ENCODE results near the gene BLOC1S1.

The BLOC1S1 gene

DNA sequence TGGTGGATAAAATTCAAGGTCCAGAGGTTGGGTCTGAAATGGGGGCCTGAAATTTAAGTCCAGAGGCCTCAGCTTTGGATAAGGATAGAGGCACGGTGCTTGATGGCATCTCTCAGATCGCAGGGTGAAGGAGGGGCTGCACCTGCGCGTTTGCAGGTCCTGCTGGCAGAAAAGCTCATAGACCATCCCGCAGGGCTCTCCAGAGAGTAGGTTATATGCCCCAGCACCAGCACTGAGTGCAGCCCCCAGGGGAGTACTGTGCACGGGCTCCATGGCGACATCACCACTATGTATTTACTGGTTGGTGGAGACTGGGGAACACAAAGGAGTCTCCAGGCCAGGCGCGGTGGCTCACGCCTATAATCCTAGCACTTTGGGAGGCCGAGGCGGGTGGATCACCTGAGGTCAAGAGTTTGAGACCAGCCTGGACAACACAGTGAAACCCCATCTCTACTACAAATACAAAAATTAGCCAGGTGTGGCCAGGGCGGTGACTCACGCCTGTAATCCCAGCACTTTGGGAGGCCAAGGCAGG lies 17.2 kb downstream of the BLOC1S1 start:
- DNase-seq (ENCODE audit: low read depth): no peak
- no peak overlapping the region for H3K4me3 ChIP-seq (ENCODE audit: low read depth, low read length)
- TF ChIP-seq CTCF (IDR thresholded peaks at IDR 0.05; ENCODE audit: control insufficient read depth, extremely low read depth, insufficient read depth): no peak

DNA sequence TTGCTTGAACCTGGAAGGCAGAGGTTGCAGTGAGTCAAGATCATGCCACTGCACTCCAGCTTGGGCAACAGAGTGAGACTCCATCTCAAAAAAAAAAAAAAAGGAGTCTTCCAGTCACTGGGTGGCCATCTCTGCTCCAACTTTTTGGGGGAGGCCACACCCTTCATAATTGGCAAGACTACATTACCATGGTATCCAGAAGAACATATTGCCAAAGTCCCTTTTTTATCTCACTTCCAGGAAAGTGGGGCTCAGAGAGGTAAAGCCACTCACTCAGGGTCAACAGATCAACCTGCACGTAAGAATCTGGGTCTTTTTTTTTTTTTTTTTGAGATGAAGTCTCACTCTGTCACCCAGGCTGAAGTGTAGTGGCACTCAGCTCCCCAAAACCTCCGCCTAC lies 18.0 kb downstream of the BLOC1S1 start:
- H3K4me3 ChIP-seq (ENCODE audit: low read depth, low read length): no peak overlapping the region
- no peak for TF ChIP-seq CTCF (IDR thresholded peaks at IDR 0.05; ENCODE audit: control insufficient read depth, extremely low read depth, insufficient read depth)
- no peak for DNase-seq (ENCODE audit: low read depth)

DNA sequence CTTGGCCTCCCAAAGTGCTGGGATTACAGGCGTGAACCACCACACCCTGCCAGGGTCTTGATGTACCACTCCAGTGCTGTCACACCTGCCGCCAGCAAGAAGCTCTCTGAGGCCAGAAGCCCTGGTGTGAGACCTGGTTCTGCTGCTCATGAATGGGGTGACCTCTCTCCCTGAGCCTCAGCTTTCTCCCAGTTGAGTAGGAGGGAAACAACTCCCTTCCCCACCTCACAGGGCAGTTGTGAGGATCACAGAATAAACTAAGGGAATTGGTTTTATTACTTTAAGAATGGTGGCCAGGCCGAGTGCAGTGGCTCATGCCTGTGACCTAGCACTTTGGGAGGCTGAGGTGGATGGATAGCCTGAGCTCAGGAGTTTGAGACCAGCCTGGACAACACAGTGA lies 18.7 kb downstream of the BLOC1S1 start:
- DNase-seq (ENCODE audit: low read depth): no peak
- H3K4me3 ChIP-seq (ENCODE audit: low read depth, low read length): no peak overlapping the region
- TF ChIP-seq CTCF (IDR thresholded peaks at IDR 0.05; ENCODE audit: control insufficient read depth, extremely low read depth, insufficient read depth): no peak

DNA sequence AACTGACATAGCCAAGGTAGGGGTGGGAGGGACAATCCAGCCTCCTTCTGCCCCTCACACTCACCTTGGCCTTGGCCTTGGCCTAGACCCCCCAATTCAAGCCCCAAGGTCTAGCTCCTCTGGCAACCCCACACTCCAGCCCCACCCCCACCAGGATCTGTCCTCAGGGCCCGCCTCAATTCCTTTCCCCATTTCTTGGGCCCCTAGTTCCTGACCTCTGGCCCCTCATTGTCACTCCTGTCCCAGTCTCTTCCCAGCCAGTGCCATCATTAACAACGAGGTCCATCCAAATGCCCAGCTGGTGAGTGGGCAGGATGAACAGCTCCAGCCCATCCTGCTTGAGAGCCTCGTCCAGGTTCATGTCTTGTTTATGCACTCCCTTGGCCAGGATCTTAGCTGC lies 20.2 kb downstream of the BLOC1S1 start:
- no peak for DNase-seq (ENCODE audit: low read depth)
- TF ChIP-seq CTCF (IDR thresholded peaks at IDR 0.05; ENCODE audit: control insufficient read depth, extremely low read depth, insufficient read depth): no peak
- no peak overlapping the region for H3K4me3 ChIP-seq (ENCODE audit: low read depth, low read length)

DNA sequence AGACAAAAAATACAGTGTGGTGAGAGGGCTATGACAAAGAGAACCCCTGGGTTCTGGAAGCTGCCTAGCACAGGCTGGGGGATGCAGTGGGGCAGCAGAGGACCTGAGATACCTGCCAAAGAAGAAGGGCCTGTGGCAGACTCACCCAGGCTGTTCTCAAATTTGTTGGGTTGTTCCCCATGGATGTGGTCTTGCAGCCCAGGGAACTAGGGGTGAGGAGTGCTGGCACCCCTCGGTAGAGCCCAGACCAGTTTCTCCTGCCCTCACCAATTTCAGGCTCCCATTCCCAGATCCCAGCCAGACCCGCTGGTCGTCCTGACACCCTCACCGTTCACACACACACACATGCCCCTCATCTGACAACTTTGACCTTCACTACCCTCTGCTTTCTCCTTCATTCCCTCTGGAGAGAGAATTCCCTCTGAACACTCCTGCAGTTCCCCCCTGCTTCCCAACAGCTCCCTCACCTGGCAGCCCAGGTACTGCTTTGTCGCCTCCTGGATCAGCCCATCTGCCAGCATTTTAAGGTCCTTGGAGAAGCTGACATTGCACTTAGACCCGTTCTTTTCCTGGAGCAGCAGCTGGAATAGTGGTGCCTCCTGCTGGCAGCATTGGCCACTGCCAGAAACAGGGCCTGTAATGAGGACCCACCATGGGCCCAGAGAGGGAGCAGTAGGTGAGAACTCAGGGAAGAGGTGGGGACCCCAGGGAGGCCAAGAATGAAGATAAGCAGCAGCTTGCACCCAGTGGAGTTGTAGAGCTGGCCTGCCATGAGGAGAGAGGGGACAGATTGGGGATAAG lies 21.1 kb downstream of the BLOC1S1 start:
- TF ChIP-seq CTCF (IDR thresholded peaks at IDR 0.05; ENCODE audit: control insufficient read depth, extremely low read depth, insufficient read depth): peak; percentile 50

GRCh38 chr12:55737581-55738122 lies 21.8 kb downstream of the BLOC1S1 start:
- TF ChIP-seq CTCF (IDR thresholded peaks at IDR 0.05; ENCODE audit: control insufficient read depth, extremely low read depth, insufficient read depth): no peak
- DNase-seq (ENCODE audit: low read depth): no peak
- no peak overlapping the region for H3K4me3 ChIP-seq (ENCODE audit: low read depth, low read length)

More for the DNA sequence above, 21.1 kb downstream of the BLOC1S1 start:
- no peak overlapping the region for H3K4me3 ChIP-seq (ENCODE audit: low read depth, low read length)
- DNase-seq (ENCODE audit: low read depth): no peak

All from LNCaP clone FGC (cell line).